EL (cell line): ENCODE results near the gene RFTN1.

Source experiments
- DNase-seq: peaks from one replicate; pipeline ENCODE4 v3.0.0-alpha.2; 2016

The RFTN1 gene

DNA sequence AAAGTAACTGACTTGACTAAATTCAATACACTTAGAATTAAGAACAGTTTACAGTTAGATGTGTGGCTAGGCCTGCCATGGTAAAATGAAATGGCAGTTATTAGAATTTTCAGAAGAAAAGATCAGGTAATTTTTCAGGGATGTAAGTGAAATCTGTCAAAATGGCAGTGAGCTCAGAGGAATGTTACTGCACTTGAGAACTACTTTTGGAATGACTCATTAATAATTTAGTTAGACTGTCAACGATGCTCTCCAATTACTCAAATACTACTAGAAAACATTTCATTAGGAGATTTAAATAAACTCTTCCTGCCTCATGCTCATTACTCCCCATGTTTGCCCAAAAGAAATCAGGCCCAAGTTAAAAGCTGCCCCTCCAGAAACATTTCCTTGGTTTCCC, 84.4 kb downstream of the RFTN1 start:
- peak; percentile 45 for DNase-seq

- no peak for DNase-seq
Observed at GRCh38 chr3:16428612-16429011, 84.9 kb downstream of the RFTN1 start.

- DNase-seq: peak; percentile 86
Observed at GRCh38 chr3:16427103-16427965, 86.2 kb downstream of the RFTN1 start.

DNA sequence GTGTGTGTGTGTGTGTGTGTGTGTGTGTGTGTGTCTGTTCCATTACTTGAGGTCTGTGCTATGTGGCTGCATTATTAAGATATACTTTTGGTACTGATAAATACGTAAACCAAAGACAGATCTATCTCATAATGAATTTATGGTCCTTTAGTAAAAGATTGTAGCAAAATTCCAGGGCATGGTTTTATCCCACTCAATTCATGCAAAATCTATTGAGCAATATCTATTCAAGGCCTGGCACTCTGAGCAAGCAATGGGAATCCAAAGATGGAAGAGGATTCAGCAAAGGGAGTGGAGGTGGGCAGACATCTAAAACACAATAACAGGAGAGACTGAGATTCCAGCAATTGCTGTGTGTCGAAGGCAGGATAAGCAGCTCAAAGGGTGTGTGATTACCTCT, 86.8 kb downstream of the RFTN1 start:
- DNase-seq: no peak

DNA sequence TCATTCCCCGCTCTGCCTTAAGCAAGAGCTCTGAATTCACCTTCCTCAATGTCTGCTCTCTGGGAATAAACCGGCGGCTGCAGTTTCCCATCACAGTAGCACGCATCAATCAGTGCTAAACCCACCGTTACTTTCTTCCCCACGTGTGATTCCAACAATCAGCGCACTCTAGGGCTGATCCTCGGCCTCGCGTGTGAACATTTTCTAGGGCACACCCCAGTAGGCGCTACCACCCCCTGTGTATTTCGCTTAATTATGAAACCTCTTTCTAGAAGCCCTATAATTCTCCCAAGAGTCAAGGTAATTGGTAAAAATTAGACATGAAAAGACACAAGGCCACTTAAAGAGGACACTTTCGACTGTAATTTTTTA, 87.5 kb downstream of the RFTN1 start:
- DNase-seq: no peak

GRCh38 chr3:16425398-16426028, 88.0 kb downstream of the RFTN1 start:
- DNase-seq: no peak

GRCh38 chr3:16423947-16424673, 89.4 kb downstream of the RFTN1 start:
- DNase-seq: no peak

- DNase-seq: no peak
Observed at GRCh38 chr3:16423298-16423697, 90.2 kb downstream of the RFTN1 start.

- DNase-seq: peak; percentile 45
Observed at GRCh38 chr3:16419640-16420241, 93.8 kb downstream of the RFTN1 start.

- DNase-seq: no peak
Observed at GRCh38 chr3:16417945-16418739, 95.4 kb downstream of the RFTN1 start.

GRCh38 chr3:16415911-16416476, 97.5 kb downstream of the RFTN1 start:
- DNase-seq: peak; percentile 40

DNA sequence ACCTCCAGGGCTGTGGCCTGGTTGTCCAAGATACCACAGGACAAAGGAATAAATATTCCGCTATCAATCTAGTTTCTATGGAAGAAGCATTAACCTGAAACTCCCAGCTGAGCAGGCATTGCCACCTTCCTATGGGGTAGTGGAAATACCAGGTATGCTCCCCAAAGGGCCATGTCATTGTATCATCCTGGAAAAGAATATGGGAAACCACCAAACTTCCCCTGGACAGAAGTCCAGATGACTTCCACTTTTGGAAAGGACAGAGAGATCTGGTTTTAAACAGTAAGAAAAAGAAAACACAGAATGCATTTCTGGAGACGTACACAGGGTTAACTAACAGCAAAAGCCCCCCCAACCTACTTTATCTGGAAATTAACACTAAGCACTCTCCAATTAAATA, 100.2 kb downstream of the RFTN1 start:
- DNase-seq: no peak

DNA sequence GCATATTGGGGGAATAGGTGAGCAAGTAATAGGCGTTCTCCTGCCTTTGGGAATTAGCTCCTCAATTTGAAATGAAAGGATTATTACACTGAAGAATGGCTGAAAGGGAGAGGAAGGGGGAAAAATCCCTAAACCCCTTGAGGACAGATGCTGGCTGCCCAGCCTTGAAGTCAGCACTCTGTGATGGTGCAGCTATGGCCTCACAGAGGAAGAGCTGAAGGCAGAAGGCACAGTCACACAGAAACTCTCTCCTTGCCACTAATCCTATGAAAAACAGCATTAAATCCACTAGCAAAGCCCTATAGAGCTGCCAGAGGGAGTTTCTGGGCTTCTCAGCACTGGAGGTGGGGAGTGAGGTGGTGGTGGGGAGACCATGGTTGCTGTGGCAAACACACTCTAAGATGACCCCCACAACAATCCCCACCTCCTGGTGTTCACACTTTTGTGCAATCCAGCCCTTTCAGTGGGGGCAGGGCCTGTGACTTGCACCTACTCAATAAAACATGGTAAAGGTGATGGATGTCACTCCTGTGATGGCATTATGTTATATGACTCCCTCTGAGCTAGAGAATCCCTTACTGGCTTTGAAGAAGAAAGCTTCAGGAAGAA, 101.2 kb downstream of the RFTN1 start:
- no peak for DNase-seq

- no peak for DNase-seq
Observed at GRCh38 chr3:16411441-16411840, 102.1 kb downstream of the RFTN1 start.

- DNase-seq: no peak
Observed at GRCh38 chr3:16410659-16411058, 102.8 kb downstream of the RFTN1 start.

DNA sequence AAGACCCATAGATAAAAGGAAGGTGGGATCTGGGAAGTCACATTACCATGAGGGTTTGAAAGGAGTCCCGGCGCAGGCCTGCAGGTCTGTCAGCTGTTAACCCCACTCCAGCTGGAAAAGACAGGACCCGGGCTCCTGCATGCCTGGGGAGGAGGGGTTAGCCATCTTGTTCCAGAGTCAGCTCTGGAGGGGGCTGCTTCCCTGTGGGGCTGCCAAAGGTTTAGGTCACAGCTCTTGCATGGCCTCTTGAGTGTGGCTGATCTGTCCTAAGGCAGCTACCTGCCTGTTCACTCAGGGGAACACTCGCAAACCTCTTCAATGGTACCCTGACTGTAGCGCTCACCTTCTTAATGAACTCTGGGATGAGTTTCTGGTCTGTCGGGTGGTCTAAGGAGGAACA, 104.5 kb downstream of the RFTN1 start:
- no peak for DNase-seq

GRCh38 chr3:16407366-16407765, 106.1 kb downstream of the RFTN1 start:
- DNase-seq: no peak

- no peak for DNase-seq
Observed at GRCh38 chr3:16406579-16406978, 106.9 kb downstream of the RFTN1 start.

DNA sequence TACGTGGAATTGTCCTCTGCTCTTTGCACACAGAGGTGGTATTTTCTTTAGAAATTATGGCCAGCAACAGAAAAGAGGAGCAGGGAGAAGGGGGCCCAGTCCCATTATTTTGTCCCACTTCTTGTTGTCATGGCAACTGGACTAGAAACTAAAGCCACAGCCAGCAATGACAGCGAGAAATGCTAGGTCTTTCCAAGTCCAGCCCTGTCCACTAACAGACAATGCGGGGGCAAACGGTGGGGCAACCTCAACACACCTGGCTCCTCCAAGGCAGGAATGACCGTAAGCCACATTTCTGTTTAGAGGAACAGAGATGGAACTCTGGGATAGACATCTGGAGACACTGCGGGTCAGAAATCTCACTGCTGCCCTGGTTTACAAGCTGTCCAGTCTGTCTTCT, 107.3 kb downstream of the RFTN1 start:
- no peak for DNase-seq

- no peak for DNase-seq
Observed at GRCh38 chr3:16404349-16404895, 109.1 kb downstream of the RFTN1 start.

GRCh38 chr3:16402451-16402850, 111.0 kb downstream of the RFTN1 start:
- DNase-seq: peak; percentile 50
